MCF 10A (cell line): Measurements from ENCODE around the gene ZBTB40. TPM values are rescaled to one million over a fixed set of nuclear protein-coding genes. Genes with fewer than 3 reads are reported as not detected.

Experiments
- Bru-seq: library from RNA; stranded (reverse); fragments of 400-500 nt; gene quantifications from one replicate; lab custom pipeline; 2021; lab: Mats Ljungman, UMichigan
- BruChase-seq, 2 experiments: library from RNA; stranded (reverse); fragments of 400-500 nt; gene quantifications; one replicate each; lab custom pipeline; 2021; lab: Mats Ljungman, UMichigan
- BruUV-seq: library from RNA; stranded (reverse); fragments of 400-500 nt; replicated peaks from 2 replicates; lab custom pipeline; 2021; lab: Mats Ljungman, UMichigan
- CTCF ChIA-PET: fragments of 300-600 bp; sonication (Branson Sonifier 250); formaldehyde crosslinking; extraction: SDS; loops from one replicate; lab custom pipeline; 2021; ENCODE audit warnings: antibody characterized with exemption, inconsistent platforms; lab: Yijun Ruan, JAX
- POLR2A ChIA-PET: fragments of 300-600, 350-650 bp; sonication (Branson Sonifier 250); formaldehyde crosslinking; extraction: SDS; loops from one replicate; lab custom pipeline; 2020; ENCODE audit warnings: antibody characterized with exemption, inconsistent platforms; lab: Yijun Ruan, JAX
- DNase-seq: peaks from one replicate; pipeline ENCODE4 v3.0.0-alpha.2; 2018; ENCODE audit not compliant: unreplicated experiment
- H3K27ac Mint-ChIP-seq: one replicate; pipeline ENCODE4 v1.8.0; 2022; ENCODE audit warnings: mild to moderate bottlenecking, low read depth, mixed read lengths; ENCODE audit not compliant: unreplicated experiment
- H3K27me3 Mint-ChIP-seq: one replicate; pipeline ENCODE4 v1.8.0; 2022; ENCODE audit warnings: mixed read lengths; ENCODE audit not compliant: insufficient read depth, unreplicated experiment
- H3K36me3 Mint-ChIP-seq: one replicate; pipeline ENCODE4 v1.8.0; 2022; ENCODE audit warnings: mild to moderate bottlenecking, moderate library complexity, mixed read lengths; ENCODE audit not compliant: insufficient read depth, unreplicated experiment
- H3K4me1 Mint-ChIP-seq: one replicate; pipeline ENCODE4 v1.8.0; 2022; ENCODE audit warnings: mixed read lengths; ENCODE audit not compliant: insufficient read depth, unreplicated experiment
- H3K4me3 Mint-ChIP-seq: one replicate; pipeline ENCODE4 v1.8.0; 2022; ENCODE audit warnings: mild to moderate bottlenecking, moderate library complexity, mixed read lengths; ENCODE audit not compliant: unreplicated experiment
- H3K9me3 Mint-ChIP-seq: one replicate; pipeline ENCODE4 v1.8.0; 2022; ENCODE audit warnings: mixed read lengths; ENCODE audit not compliant: unreplicated experiment
- intact Hi-C: fragments of 100-400 bp; cut with micrococcal nuclease; formaldehyde crosslinking; loops from 2 replicates; pipeline ENCODE4 v1.14.1; 2022
- long read RNA-seq: library from polyadenylated mRNA; stranded (forward); transcript quantifications from one replicate; pipeline ENCODE4 v2.0.0, GENCODE V29; 2022
- total RNA-seq: library from RNA; stranded (reverse); gene quantifications from 2 replicates; pipeline ENCODE4 v1.2.3, GENCODE V29; 2022
- TF ChIP-seq, protein P1 (sequence below): fragments of 200-600 bp; IDR thresholded peaks from one replicate; pipeline ENCODE4 v1.8.0; 2022; ENCODE audit warnings: antibody characterized with exemption, mild to moderate bottlenecking; ENCODE audit not compliant: unreplicated experiment

The ZBTB40 gene, protein sequence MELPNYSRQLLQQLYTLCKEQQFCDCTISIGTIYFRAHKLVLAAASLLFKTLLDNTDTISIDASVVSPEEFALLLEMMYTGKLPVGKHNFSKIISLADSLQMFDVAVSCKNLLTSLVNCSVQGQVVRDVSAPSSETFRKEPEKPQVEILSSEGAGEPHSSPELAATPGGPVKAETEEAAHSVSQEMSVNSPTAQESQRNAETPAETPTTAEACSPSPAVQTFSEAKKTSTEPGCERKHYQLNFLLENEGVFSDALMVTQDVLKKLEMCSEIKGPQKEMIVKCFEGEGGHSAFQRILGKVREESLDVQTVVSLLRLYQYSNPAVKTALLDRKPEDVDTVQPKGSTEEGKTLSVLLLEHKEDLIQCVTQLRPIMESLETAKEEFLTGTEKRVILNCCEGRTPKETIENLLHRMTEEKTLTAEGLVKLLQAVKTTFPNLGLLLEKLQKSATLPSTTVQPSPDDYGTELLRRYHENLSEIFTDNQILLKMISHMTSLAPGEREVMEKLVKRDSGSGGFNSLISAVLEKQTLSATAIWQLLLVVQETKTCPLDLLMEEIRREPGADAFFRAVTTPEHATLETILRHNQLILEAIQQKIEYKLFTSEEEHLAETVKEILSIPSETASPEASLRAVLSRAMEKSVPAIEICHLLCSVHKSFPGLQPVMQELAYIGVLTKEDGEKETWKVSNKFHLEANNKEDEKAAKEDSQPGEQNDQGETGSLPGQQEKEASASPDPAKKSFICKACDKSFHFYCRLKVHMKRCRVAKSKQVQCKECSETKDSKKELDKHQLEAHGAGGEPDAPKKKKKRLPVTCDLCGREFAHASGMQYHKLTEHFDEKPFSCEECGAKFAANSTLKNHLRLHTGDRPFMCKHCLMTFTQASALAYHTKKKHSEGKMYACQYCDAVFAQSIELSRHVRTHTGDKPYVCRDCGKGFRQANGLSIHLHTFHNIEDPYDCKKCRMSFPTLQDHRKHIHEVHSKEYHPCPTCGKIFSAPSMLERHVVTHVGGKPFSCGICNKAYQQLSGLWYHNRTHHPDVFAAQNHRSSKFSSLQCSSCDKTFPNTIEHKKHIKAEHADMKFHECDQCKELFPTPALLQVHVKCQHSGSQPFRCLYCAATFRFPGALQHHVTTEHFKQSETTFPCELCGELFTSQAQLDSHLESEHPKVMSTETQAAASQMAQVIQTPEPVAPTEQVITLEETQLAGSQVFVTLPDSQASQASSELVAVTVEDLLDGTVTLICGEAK
- total RNA-seq (20.4 and 25.2 TPM in 2 replicates), Bru-seq, nascent RNA (percentile 72 among the genes with signal in this experiment), BruChase-seq, experiment 1, labeled RNA remaining after a 6-hour chase (percentile 81 among the genes with signal in this experiment), BruChase-seq, experiment 2, labeled RNA remaining after a 2-hour chase (percentile 77 among the genes with signal in this experiment)
- long read RNA-seq, full-length matches to known transcripts = 2 of 16 reads
- long read RNA-seq, partial matches to known transcripts = 4 of 16 reads
- long read RNA-seq, other reads (novel, unspliced or antisense) = 10 of 16 reads

DNA sequence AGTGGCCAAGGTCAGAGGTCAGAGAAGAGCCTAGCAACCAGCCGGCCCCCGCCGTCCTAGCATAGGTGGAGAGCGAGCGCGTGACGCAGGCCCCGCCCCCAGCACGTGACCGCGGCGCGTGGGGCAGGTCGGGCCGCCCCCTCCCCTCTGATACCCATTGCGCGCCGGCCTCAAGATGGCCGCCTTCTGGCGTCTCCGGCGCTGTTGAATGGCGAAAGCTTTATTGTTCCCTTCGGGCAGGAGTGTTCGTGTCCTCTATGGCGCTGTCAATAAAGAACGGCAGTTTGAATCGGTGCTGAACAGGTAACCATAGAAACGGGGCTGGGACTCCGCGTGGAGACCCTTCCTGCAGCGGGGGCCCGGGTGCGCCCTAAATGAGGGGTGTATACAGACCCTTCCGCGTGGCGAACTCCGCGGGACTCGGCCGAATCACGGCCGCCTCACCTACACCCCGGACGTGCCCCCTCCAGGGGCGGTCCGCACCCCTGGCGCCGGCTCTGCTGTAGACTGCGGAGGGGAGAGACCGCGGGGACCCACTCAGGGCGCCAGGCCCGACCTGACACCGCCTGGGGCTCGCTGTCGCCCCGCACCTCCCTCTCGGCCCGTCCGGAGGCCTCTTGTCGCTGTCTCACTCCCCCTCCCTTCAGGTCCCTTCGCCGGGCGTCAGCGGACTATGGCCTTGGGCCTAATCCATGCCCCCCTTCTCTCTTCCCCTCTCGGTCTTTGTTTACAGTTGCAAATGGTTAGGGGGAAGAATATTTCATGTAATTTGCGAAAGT, at the start of gene ZBTB40:
ZBTB40 (plus strand) TSS at position 150 of the 779 bp plus-strand sequence. CDS start 38,098 bp downstream, outside the sequence.
- peaks cover 15% of the 10 kb centered on the region for H3K4me1 Mint-ChIP-seq
- POLR2A ChIA-PET = interaction anchor here (0.6 to 2.0 kb wide), 9 partner anchors 9 to 1104 kb away, joined by 3 to 5 read pairs (median 3); no protein-coding TSS in a partner anchor
- intact Hi-C loops = no loop called here
- peak within 1 kb of the TSS; percentile 85 for H3K4me3 Mint-ChIP-seq
- TSS peak; percentile 44 for BruUV-seq
- peak; percentile 94 for DNase-seq
- H3K27ac Mint-ChIP-seq = peak within 1 kb of the TSS; percentile 87
- peaks cover 6% of the 10 kb centered on the region for H3K9me3 Mint-ChIP-seq
- H3K27me3 Mint-ChIP-seq = no peaks in the 10 kb centered on the region
- H3K36me3 Mint-ChIP-seq = peaks cover 5% of the 10 kb centered on the region
- CTCF ChIA-PET = interaction anchor here (0.6 kb wide), 1 partner anchor 43 kb away, joined by 4 read pairs; no protein-coding TSS in a partner anchor
- TF ChIP-seq, protein P1, sequence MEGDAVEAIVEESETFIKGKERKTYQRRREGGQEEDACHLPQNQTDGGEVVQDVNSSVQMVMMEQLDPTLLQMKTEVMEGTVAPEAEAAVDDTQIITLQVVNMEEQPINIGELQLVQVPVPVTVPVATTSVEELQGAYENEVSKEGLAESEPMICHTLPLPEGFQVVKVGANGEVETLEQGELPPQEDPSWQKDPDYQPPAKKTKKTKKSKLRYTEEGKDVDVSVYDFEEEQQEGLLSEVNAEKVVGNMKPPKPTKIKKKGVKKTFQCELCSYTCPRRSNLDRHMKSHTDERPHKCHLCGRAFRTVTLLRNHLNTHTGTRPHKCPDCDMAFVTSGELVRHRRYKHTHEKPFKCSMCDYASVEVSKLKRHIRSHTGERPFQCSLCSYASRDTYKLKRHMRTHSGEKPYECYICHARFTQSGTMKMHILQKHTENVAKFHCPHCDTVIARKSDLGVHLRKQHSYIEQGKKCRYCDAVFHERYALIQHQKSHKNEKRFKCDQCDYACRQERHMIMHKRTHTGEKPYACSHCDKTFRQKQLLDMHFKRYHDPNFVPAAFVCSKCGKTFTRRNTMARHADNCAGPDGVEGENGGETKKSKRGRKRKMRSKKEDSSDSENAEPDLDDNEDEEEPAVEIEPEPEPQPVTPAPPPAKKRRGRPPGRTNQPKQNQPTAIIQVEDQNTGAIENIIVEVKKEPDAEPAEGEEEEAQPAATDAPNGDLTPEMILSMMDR = no peak

DNA sequence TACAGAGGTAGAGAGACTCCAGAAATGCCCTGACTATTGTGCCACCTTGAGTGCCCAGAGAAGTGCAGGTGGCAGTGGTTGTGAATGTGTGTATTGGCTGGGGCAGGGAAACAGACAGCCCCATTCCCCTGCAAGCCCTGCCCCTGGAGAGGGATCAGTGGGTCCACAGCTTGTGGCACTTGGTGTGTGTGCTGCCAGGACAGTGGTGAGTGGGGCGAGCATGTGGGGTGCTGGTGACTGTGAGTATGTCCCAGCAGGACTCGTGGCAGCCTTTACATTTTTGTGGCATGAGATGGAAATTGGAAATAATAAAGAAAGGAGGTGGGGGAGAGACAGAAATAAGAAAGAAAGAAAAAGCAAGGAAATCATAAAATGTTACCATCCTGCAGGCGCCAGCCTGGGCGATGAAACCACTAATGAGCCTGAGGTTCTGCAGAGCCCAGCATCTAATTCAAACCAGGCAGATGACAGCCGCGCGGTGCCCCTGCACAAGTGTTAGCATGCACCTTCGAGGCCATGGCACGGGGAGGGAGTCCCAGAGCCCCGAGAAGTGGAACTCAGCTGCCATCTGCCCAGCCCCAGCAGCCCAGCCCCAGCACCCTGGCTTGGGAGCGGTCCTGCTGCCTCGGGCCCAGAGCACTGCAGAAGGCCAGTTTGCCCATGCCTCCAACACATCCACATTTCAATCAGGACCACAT, 49.1 kb upstream of the ZBTB40 start:
- POLR2A ChIA-PET = no interaction called here
- TF ChIP-seq, protein P1 = no peak
- Mint-ChIP-seq H3K36me3 (no peaks in the 10 kb centered on the region), H3K27ac (no peak overlapping the region), H3K4me3 (no peak overlapping the region), H3K9me3 (no peaks in the 10 kb centered on the region), H3K27me3 (peaks cover 88% of the 10 kb centered on the region), H3K4me1 (no peaks in the 10 kb centered on the region)
- no TSS peak for BruUV-seq
- intact Hi-C loops = no loop called here
- no peak for DNase-seq
- CTCF ChIA-PET = interaction anchor here (1.0 kb wide), 1 partner anchor 18 kb away, joined by 3 read pairs; no protein-coding TSS in a partner anchor

DNA sequence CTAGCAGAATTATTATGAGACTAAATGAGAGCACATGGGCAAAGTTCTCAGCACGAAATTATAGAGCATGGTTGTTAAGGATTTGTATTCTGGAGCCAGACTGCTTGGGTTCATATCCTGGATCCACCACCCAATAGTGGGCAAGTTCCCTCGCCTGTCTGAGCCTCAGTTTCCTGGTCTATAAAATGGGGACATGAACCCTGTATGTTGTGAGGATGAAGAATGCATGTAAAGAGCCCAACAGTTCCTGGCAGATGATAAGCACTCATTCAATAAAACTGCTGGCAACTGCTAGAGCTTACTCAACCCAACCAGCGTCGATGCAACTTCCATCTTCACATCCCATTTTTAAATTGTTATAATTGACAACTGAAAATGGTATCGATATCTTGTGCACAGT, 47.2 kb upstream of the ZBTB40 start:
- intact Hi-C loops = no loop called here
- BruUV-seq = no TSS peak
- ChIA-PET CTCF (interaction anchor here (1.1 kb wide), 1 partner anchor 12 kb away, joined by 5 read pairs; no protein-coding TSS in a partner anchor), POLR2A (no interaction called here)
- TF ChIP-seq, protein P1 = no peak
- Mint-ChIP-seq H3K4me3 (no peak overlapping the region), H3K4me1 (no peaks in the 10 kb centered on the region), H3K9me3 (no peaks in the 10 kb centered on the region), H3K36me3 (no peaks in the 10 kb centered on the region), H3K27ac (no peak overlapping the region), H3K27me3 (peaks cover 72% of the 10 kb centered on the region)
- no peak for DNase-seq
